Vagina (tissue), 2 donors: ENCODE results near the gene CHST9.

ENCODE experiments used
- CTCF ChIP-seq, 3 experiments: fragments of 450-650 bp in 2 of 3; fragments of 200-600 bp in 1 of 3; sonication (generic) in 1 of 3; IDR thresholded peaks; one replicate each; pipeline ENCODE4 v1.5.1; 2017 to 2019; ENCODE audit warnings: antibody characterized with exemption in 3 of 3, mild to moderate bottlenecking in 2 of 3, moderate library complexity in 2 of 3
- POLR2A ChIP-seq, 2 donors: fragments of 450-650 bp; IDR thresholded peaks; one replicate each; pipeline ENCODE4 v1.6.1; 2017; ENCODE audit warnings: antibody characterized with exemption in 2 of 2, mild to moderate bottlenecking in 2 of 2, moderate library complexity in 2 of 2
- POLR2AphosphoS5 ChIP-seq, 2 donors: sonication (generic); formaldehyde crosslinking; IDR thresholded peaks; one replicate each; pipeline ENCODE4 v1.9.0; 2017; ENCODE audit warnings: antibody characterized with exemption in 2 of 2, mild to moderate bottlenecking in 2 of 2, low read depth in 1 of 2; ENCODE audit not compliant: insufficient read depth in 1 of 2

DNA sequence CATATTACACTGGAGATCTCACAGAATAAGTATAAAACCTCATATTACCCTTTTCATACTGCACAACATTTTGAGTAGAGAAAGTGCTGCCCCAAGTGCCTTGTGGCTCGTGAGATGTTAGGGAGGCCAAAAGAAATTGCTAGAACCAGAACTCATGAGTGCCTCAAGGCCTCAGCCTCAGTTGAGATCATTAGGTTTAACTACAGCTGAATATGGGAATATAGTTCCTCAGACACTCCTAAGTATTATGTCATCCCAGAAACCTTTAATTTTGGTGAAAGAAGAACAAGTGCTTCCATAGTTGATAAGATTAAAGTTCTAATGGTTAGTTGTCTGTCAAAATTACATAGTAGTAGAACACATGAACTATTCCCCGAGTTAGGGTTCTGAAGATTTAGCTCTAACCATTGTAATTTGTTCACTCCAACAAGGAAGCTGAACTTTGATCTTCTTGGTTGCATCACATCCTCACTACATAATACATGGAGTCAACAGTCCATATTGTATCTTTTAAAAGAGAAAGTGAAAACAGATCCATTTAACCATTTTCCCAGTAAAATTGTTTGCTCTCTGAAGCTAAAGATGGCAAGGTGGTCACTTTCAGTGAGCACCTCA lies 310.0 kb downstream of the CHST9 start:
- TF ChIP-seq CTCF (IDR thresholded peaks at IDR 0.05) (no peak), POLR2A (IDR thresholded peaks at IDR 0.05) (no peak), POLR2AphosphoS5 (IDR thresholded peaks at IDR 0.05; ENCODE audit: insufficient read depth in 1 of 2, low read depth in 1 of 2) (no peak)
